Upper lobe of left lung (tissue), 6 donors: ENCODE measurements around the gene ATP1A4. TPM values are rescaled to one million over a fixed set of nuclear protein-coding genes. Genes with fewer than 3 reads are reported as not detected.

ENCODE experiments used
- ATAC-seq, 2 donors: fragments of 200-7000 bp; cut with Tn5 transposase; one replicate each; pipeline ENCODE4 v1.9.1; 2022; ENCODE audit warnings: mild to moderate bottlenecking in 2 of 2, moderate library complexity in 2 of 2; ENCODE audit not compliant: low FRiP score in 2 of 2
- DNase-seq, 2 donors: peaks; one replicate each; pipeline ENCODE4 v3.0.0-alpha.2; 2019 to 2020
- H3K27ac ChIP-seq, 4 donors: fragments of 200-600 bp; sonication (generic); one replicate each; pipeline ENCODE4 v1.5.1; 2016 to 2019
- H3K27me3 ChIP-seq, 4 donors: fragments of 200-600 bp; sonication (generic); one replicate each; pipeline ENCODE4 v1.5.1; 2017 to 2019
- H3K36me3 ChIP-seq, 4 donors: fragments of 200-600 bp; sonication (generic); one replicate each; pipeline ENCODE4 v1.5.1; 2016 to 2019
- H3K4me1 ChIP-seq, 4 donors: fragments of 200-600 bp; sonication (generic); one replicate each; pipeline ENCODE4 v1.5.1; 2018 to 2019
- H3K4me3 ChIP-seq, 4 donors: fragments of 200-600 bp; sonication (generic); one replicate each; pipeline ENCODE4 v1.5.1; 2017 to 2019; ENCODE audit warnings: mild to moderate bottlenecking in 2 of 4, moderate library complexity in 1 of 4
- H3K9me3 ChIP-seq, 4 donors: fragments of 200-600 bp; sonication (generic); one replicate each; pipeline ENCODE4 v1.5.1; 2018 to 2019
- CTCF ChIP-seq, 6 experiments: fragments of 450-650 bp in 4 of 6; fragments of 200-600 bp in 2 of 6; sonication (generic) in 2 of 6; IDR thresholded peaks; one replicate each; pipeline ENCODE4 v1.5.1; 2016 to 2019; ENCODE audit warnings: antibody characterized with exemption in 6 of 6
- EP300 ChIP-seq, 4 donors: sonication (generic); formaldehyde crosslinking; IDR thresholded peaks; one replicate each; pipeline ENCODE4 v1.5.1; 2017; ENCODE audit warnings: antibody characterized with exemption in 4 of 4, control low read depth in 2 of 4
- POLR2A ChIP-seq, 4 donors: fragments of 450-650 bp; IDR thresholded peaks; one replicate each; pipeline ENCODE4 v1.5.1; 2016 to 2017; ENCODE audit warnings: antibody characterized with exemption in 4 of 4, mild to moderate bottlenecking in 2 of 4
- POLR2AphosphoS5 ChIP-seq, 2 donors: sonication (generic); formaldehyde crosslinking; IDR thresholded peaks; one replicate each; pipeline ENCODE4 v1.5.1; 2017; ENCODE audit warnings: antibody characterized with exemption in 2 of 2
- WGBS, 2 donors: methylation state at CpG; one replicate each; pipeline ENCODE4 v1.1.5; 2017 to 2018; 5-methylcytosine and 5-hydroxymethylcytosine counted together
- total RNA-seq, 6 donors: library from RNA; depleted of rRNA in 4 of 6; stranded (reverse); fragments of >200 nt in 4 of 6; gene quantifications; one replicate each; pipeline versions ENCODE4 v1.1.0 to v1.2.1, GENCODE V29; 2016 to 2021
- donor health status: DM: no; HTN: no; CAD: no; lungs with moderate emphysema.
- donor health status: DM: no; HTN: yes; CAD: no; lungs with severe emphysema.

Gene ATP1A4
- total RNA-seq, 6 donors from 2014 or later = 0.52 to 0.61 TPM; not detected in 4

GRCh38 chr1:160129966-160130365, 21.4 kb upstream of the ATP1A4 start:
- no peak for ATAC-seq
- Histone ChIP-seq H3K9me3 (no peaks in the 10 kb centered on the region), H3K36me3 (no peaks in the 10 kb centered on the region), H3K4me3 (no peak overlapping the region), H3K27me3 (no peaks in the 10 kb centered on the region), H3K4me1 (peaks cover 0 to 4% (median 1%) of the 10 kb centered on the region in 4 donors), H3K27ac (no peak overlapping the region)
- 83 to 87% methylated on average over 9 to 11 of the region's 11 CpGs for WGBS, 2 donors
- DNase-seq = no peak
- TF ChIP-seq CTCF (IDR thresholded peaks at IDR 0.05) (no peak), EP300 (IDR thresholded peaks at IDR 0.05) (no peak), POLR2A (IDR thresholded peaks at IDR 0.05) (no peak), POLR2AphosphoS5 (IDR thresholded peaks at IDR 0.05) (no peak)

- Histone ChIP-seq H3K4me1 (peaks cover 0 to 3% (median 0%) of the 10 kb centered on the region in 4 donors), H3K36me3 (no peaks in the 10 kb centered on the region), H3K27me3 (no peaks in the 10 kb centered on the region), H3K9me3 (no peaks in the 10 kb centered on the region), H3K27ac (no peak overlapping the region), H3K4me3 (no peak overlapping the region)
- 88 to 89% methylated on average over 5 of the region's 5 CpGs for WGBS, 2 donors
- DNase-seq (no peak), ATAC-seq (no peak)
- TF ChIP-seq CTCF (IDR thresholded peaks at IDR 0.05) = no peak
- no peak for TF ChIP-seq POLR2A (IDR thresholded peaks at IDR 0.05)
- TF ChIP-seq POLR2AphosphoS5 (IDR thresholded peaks at IDR 0.05) = no peak
- no peak for TF ChIP-seq EP300 (IDR thresholded peaks at IDR 0.05)
Observed at GRCh38 chr1:160130486-160130885, 20.9 kb upstream of the ATP1A4 start.

GRCh38 chr1:160130939-160131338, 20.5 kb upstream of the ATP1A4 start:
- no peaks in the 10 kb centered on the region for H3K36me3 ChIP-seq
- WGBS, 2 donors = 81 to 94% methylated on average over 1 of the region's 1 CpG
- H3K4me3 ChIP-seq = no peak overlapping the region
- no peaks in the 10 kb centered on the region for H3K27me3 ChIP-seq
- DNase-seq = no peak
- no peaks in the 10 kb centered on the region for H3K9me3 ChIP-seq
- TF ChIP-seq POLR2A (IDR thresholded peaks at IDR 0.05) = no peak
- TF ChIP-seq EP300 (IDR thresholded peaks at IDR 0.05) = no peak
- TF ChIP-seq CTCF (IDR thresholded peaks at IDR 0.05) = no peak
- TF ChIP-seq POLR2AphosphoS5 (IDR thresholded peaks at IDR 0.05) = no peak
- ATAC-seq = no peak
- peaks cover 0 to 3% (median 0%) of the 10 kb centered on the region in 4 donors for H3K4me1 ChIP-seq
- H3K27ac ChIP-seq = no peak overlapping the region

GRCh38 chr1:160131803-160132565, 19.4 kb upstream of the ATP1A4 start:
- DNase-seq (no peak), ATAC-seq (no peak)
- TF ChIP-seq POLR2A (IDR thresholded peaks at IDR 0.05) (no peak), CTCF (IDR thresholded peaks at IDR 0.05) (no peak), POLR2AphosphoS5 (IDR thresholded peaks at IDR 0.05) (peak; percentile 12 to 48), EP300 (IDR thresholded peaks at IDR 0.05) (peak in 2 of 4 donors; percentile 53 to 59)
- H3K36me3 ChIP-seq = no peaks in the 10 kb centered on the region
- no peaks in the 10 kb centered on the region for H3K27me3 ChIP-seq
- H3K4me3 ChIP-seq = no peak overlapping the region
- no peaks in the 10 kb centered on the region for H3K9me3 ChIP-seq
- H3K27ac ChIP-seq = no peak overlapping the region
- WGBS, 2 donors = 74 to 77% methylated on average over 8 of the region's 8 CpGs
- peaks cover 0 to 3% (median 0%) of the 10 kb centered on the region in 4 donors for H3K4me1 ChIP-seq
